H9 (cell line): Measurements from ENCODE around the gene WEE1. TPM values are rescaled to one million over a fixed set of nuclear protein-coding genes. Genes with fewer than 3 reads are reported as not detected.
A peak's percentile ranks its signal among the peaks of the same experiment; 100 is the strongest.

Experiments
- DNase-seq: peaks from one replicate; pipeline ENCODE4 v3.0.0-alpha.2; 2017
- H2AFZ ChIP-seq: one replicate; pipeline ENCODE4 v1.6.1; 2013; ENCODE audit warnings: mild to moderate bottlenecking, low read length, control low read depth, moderate library complexity
- H2AK5ac ChIP-seq: 2 replicates; pipeline ENCODE4 v1.6.1; 2013; ENCODE audit warnings: low read length, control low read depth, mixed read lengths; ENCODE audit not compliant: insufficient read length
- H2BK120ac ChIP-seq: one replicate; pipeline ENCODE4 v1.6.1; 2013; ENCODE audit warnings: low read depth, mild to moderate bottlenecking, low read length, control low read depth, inconsistent platforms; ENCODE audit not compliant: poor library complexity, severe bottlenecking
- H2BK12ac ChIP-seq: 2 replicates; pipeline ENCODE4 v1.6.1; 2013; ENCODE audit warnings: low read length, control low read depth, mixed read lengths, low read depth; ENCODE audit not compliant: insufficient read length
- H2BK15ac ChIP-seq: 2 replicates; pipeline ENCODE4 v1.6.1; 2013; ENCODE audit warnings: low read depth, low read length, control low read depth
- H2BK20ac ChIP-seq: one replicate; pipeline ENCODE4 v1.6.1; 2013; ENCODE audit warnings: low read depth, mild to moderate bottlenecking, low read length, control low read depth, inconsistent platforms; ENCODE audit not compliant: poor library complexity, severe bottlenecking
- H2BK5ac ChIP-seq: 2 replicates; pipeline ENCODE4 v1.6.1; 2013; ENCODE audit warnings: low read length, control low read depth, mixed read lengths; ENCODE audit not compliant: insufficient read length
- H3K14ac ChIP-seq: 2 replicates; pipeline ENCODE4 v1.6.1; 2013; ENCODE audit warnings: low read length, control low read depth; ENCODE audit not compliant: insufficient read depth
- H3K18ac ChIP-seq: 2 replicates; pipeline ENCODE4 v1.6.1; 2013; ENCODE audit warnings: low read depth, mild to moderate bottlenecking, mixed read lengths, low read length, control low read depth; ENCODE audit not compliant: insufficient read length
- H3K23ac ChIP-seq: 2 replicates; pipeline ENCODE4 v1.6.1; 2013; ENCODE audit warnings: low read length, control low read depth, mixed read lengths, low read depth; ENCODE audit not compliant: insufficient read length
- H3K23me2 ChIP-seq: 2 replicates; pipeline ENCODE4 v1.6.1; 2013; ENCODE audit warnings: low read depth, mild to moderate bottlenecking, mixed read lengths, low read length, control low read depth; ENCODE audit not compliant: insufficient read length, poor library complexity, severe bottlenecking
- H3K27ac ChIP-seq: 2 replicates; pipeline ENCODE4 v1.5.1; 2013; ENCODE audit warnings: low read length, control low read depth, mixed read lengths, low read depth; ENCODE audit not compliant: insufficient read length
- H3K27me3 ChIP-seq: 2 replicates; pipeline ENCODE4 v1.6.1; 2013; ENCODE audit warnings: low read length, control low read depth, inconsistent platforms; ENCODE audit not compliant: insufficient read depth
- H3K4ac ChIP-seq: 2 replicates; pipeline ENCODE4 v1.6.1; 2013; ENCODE audit warnings: low read depth, mild to moderate bottlenecking, control low read depth, inconsistent platforms, low read length, moderate library complexity
- H3K4me1 ChIP-seq: 2 replicates; pipeline ENCODE4 v1.6.1; 2013; ENCODE audit warnings: low read length, control low read depth, inconsistent platforms; ENCODE audit not compliant: insufficient read depth
- H3K4me2 ChIP-seq: 2 replicates; pipeline ENCODE4 v1.6.1; 2013; ENCODE audit warnings: low read length, control low read depth, mixed read lengths; ENCODE audit not compliant: insufficient read length, insufficient read depth
- H3K56ac ChIP-seq: 2 replicates; pipeline ENCODE4 v1.6.1; 2013; ENCODE audit warnings: low read depth, mild to moderate bottlenecking, mixed read lengths, low read length, control low read depth; ENCODE audit not compliant: insufficient read length
- H3K79me1 ChIP-seq: 2 replicates; pipeline ENCODE4 v1.6.1; 2013; ENCODE audit warnings: low read depth, mild to moderate bottlenecking, moderate library complexity, low read length, control low read depth, inconsistent platforms; ENCODE audit not compliant: insufficient read depth, poor library complexity, severe bottlenecking
- H3K79me2 ChIP-seq: 2 replicates; pipeline ENCODE4 v1.6.1; 2013; ENCODE audit warnings: low read length, control low read depth, inconsistent platforms; ENCODE audit not compliant: insufficient read depth
- H3K9ac ChIP-seq: 2 replicates; pipeline ENCODE4 v1.6.1; 2013; ENCODE audit warnings: low read length, control low read depth, mixed read lengths; ENCODE audit not compliant: insufficient read length; ENCODE audit errors: extremely low read depth
- H3K9me3 ChIP-seq: one replicate; pipeline ENCODE4 v1.6.1; 2013; ENCODE audit warnings: low read depth, low read length, inconsistent platforms; ENCODE audit not compliant: control insufficient read depth
- H3T11ph ChIP-seq: one replicate; pipeline ENCODE4 v1.6.1; 2013; ENCODE audit warnings: mild to moderate bottlenecking, low read length, control low read depth, inconsistent platforms
- H4K20me1 ChIP-seq: one replicate; pipeline ENCODE4 v1.6.1; 2013; ENCODE audit not compliant: control insufficient read depth, insufficient read length, insufficient read depth
- H4K5ac ChIP-seq: 2 replicates; pipeline ENCODE4 v1.6.1; 2013; ENCODE audit warnings: low read depth, mild to moderate bottlenecking, mixed read lengths, low read length, control low read depth; ENCODE audit not compliant: insufficient read length
- H4K8ac ChIP-seq: replicated peaks from 2 replicates; pipeline ENCODE4 v1.6.1; 2013; ENCODE audit warnings: low read length, control low read depth, mixed read lengths, low read depth; ENCODE audit not compliant: insufficient read length
- H4K91ac ChIP-seq: 2 replicates; pipeline ENCODE4 v1.6.1; 2013; ENCODE audit warnings: low read depth, mild to moderate bottlenecking, moderate library complexity, mixed read lengths, low read length, control low read depth; ENCODE audit not compliant: insufficient read length
- H3K27ac Mint-ChIP-seq, 3 experiments: 2 replicates in 2 of 3; 3 replicates in 1 of 3; pipeline ENCODE4 v1.8.0; 2020 to 2021; ENCODE audit warnings: mixed read lengths in 3 of 3, mild to moderate bottlenecking in 1 of 3, moderate library complexity in 1 of 3
- H3K27me3 Mint-ChIP-seq: 2 replicates; pipeline ENCODE4 v1.8.0; 2021; ENCODE audit warnings: low read depth, mild to moderate bottlenecking, moderate library complexity, mixed read lengths
- H3K36me3 Mint-ChIP-seq, 3 experiments: 2 replicates in 2 of 3; 3 replicates in 1 of 3; pipeline ENCODE4 v1.8.0; 2020 to 2021; ENCODE audit warnings: low read depth in 3 of 3, mixed read lengths in 3 of 3; ENCODE audit not compliant: insufficient read depth in 1 of 3
- H3K4me1 Mint-ChIP-seq, 2 experiments: 2 replicates each; pipeline ENCODE4 v1.8.0; 2020; ENCODE audit warnings: mixed read lengths in 2 of 2
- H3K4me3 Mint-ChIP-seq, 2 experiments: 2 replicates in 1 of 2; 3 replicates in 1 of 2; pipeline ENCODE4 v1.8.0; 2020 to 2021; ENCODE audit warnings: mild to moderate bottlenecking in 2 of 2, mixed read lengths in 2 of 2, moderate library complexity in 1 of 2
- H3K9me3 Mint-ChIP-seq, 2 experiments: 2 replicates in 1 of 2; 3 replicates in 1 of 2; pipeline ENCODE4 v1.8.0; 2020; ENCODE audit warnings: mild to moderate bottlenecking in 2 of 2, mixed read lengths in 2 of 2, moderate library complexity in 1 of 2
- WGBS: extraction: QIAGEN DNeasy Blood & Tissue Kit; methylation state at CpG from one replicate; pipeline ENCODE4 v1.1.7; 2013; ENCODE audit warnings: missing lambda C conversion rate, low lambda C conversion rate, mixed read lengths; ENCODE audit not compliant: insufficient read length; ENCODE audit errors: extremely low coverage; 5-methylcytosine and 5-hydroxymethylcytosine counted together
- total RNA-seq: library from RNA; stranded (reverse); gene quantifications from 2 replicates; pipeline ENCODE4 v1.2.1, GENCODE V29; 2021
- TF ChIP-seq, protein P1 (sequence below): fragments of 200-600 bp; sonication (generic); conservative IDR thresholded peaks from 3 replicates; pipeline ENCODE4 v1.8.0; 2021; ENCODE audit warnings: antibody characterized with exemption, mild to moderate bottlenecking

Gene WEE1
- total RNA-seq, 1 experiment from 2014 or later = 142 TPM

DNA sequence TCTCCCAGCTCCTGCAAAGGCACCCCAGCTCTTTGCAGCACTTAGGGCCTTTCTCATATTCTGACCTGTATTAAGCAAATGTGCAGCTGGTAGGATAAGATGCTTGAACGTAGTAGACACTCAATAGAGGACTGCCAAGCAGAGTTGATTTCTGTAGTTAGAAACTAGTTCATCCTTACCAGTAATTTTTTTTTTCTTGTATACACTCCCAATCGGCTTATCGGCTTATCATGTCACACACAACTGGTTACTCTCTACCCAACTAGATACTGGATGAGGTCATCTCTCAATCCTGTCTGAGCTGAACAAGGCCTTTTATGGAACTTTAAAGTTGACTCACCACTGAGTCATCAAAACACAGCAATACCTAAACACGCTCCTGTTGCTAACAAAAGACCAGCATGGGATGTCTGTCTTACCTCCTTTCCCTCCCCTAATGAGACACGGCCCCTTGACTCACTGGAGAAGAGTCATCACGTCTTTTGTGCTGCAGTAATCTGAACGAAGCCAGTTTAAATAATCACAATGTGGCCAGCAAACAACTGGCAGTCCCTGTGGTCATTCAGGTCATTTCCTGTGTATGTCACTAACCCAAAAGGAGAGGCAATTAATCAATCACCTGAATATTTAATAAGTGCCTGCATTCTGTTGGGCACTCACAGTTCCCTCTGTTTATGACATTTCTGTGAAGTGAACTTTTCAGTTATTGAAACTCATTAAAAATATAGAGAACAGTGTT is 7.5 kb upstream of the WEE1 start:
- Mint-ChIP-seq H3K9me3 (peaks cover 10% of the 10 kb centered on the region in 2 experiments), H3K4me3 (no peak overlapping the region; a peak in 1 of 5 replicates), H3K36me3 (peaks cover 7 to 13% (median 8%) of the 10 kb centered on the region in 3 experiments; a peak in 6 of 7 replicates), H3K27me3 (no peaks in the 10 kb centered on the region), H3K27ac (peak overlapping the region; percentile 80 to 95 (median 91)), H3K4me1 (peaks cover 40 to 46% of the 10 kb centered on the region in 2 experiments)
- Histone ChIP-seq H3K4me1 (peaks cover 8% of the 10 kb centered on the region; the same call in 1 of the 2 replicates), H3K4me2 (no peak overlapping the region), H2BK120ac (peak overlapping the region; percentile 42), H2BK12ac (no peak overlapping the region), H3K9ac (no peak overlapping the region), H2AK5ac (no peak overlapping the region), H3K27ac (peak overlapping the region; percentile 65), H4K8ac (no peak overlapping the region), H3T11ph (peak overlapping the region; percentile 36), H3K4ac (no peak overlapping the region; the same call in 1 of the 2 replicates), H3K27me3 (no peaks in the 10 kb centered on the region), H3K23me2 (no peaks in the 10 kb centered on the region), H3K18ac (peak overlapping the region; percentile 80), H3K14ac (peak overlapping the region; percentile 74; the same call in 1 of the 2 replicates), H3K79me1 (no peaks in the 10 kb centered on the region), H3K23ac (no peak overlapping the region), H4K91ac (no peak overlapping the region), H2BK20ac (no peak overlapping the region), H2BK15ac (no peak overlapping the region), H3K79me2 (no peaks in the 10 kb centered on the region), H3K9me3 (no peaks in the 10 kb centered on the region), H2AFZ (no peak overlapping the region), H4K5ac (no peak overlapping the region), H2BK5ac (no peak overlapping the region), H3K56ac (no peak overlapping the region), H4K20me1 (no peaks in the 10 kb centered on the region)
- DNase-seq = peak; percentile 89
- TF ChIP-seq, protein P1, sequence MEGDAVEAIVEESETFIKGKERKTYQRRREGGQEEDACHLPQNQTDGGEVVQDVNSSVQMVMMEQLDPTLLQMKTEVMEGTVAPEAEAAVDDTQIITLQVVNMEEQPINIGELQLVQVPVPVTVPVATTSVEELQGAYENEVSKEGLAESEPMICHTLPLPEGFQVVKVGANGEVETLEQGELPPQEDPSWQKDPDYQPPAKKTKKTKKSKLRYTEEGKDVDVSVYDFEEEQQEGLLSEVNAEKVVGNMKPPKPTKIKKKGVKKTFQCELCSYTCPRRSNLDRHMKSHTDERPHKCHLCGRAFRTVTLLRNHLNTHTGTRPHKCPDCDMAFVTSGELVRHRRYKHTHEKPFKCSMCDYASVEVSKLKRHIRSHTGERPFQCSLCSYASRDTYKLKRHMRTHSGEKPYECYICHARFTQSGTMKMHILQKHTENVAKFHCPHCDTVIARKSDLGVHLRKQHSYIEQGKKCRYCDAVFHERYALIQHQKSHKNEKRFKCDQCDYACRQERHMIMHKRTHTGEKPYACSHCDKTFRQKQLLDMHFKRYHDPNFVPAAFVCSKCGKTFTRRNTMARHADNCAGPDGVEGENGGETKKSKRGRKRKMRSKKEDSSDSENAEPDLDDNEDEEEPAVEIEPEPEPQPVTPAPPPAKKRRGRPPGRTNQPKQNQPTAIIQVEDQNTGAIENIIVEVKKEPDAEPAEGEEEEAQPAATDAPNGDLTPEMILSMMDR = no peak
- no CpG with 5 or more reads among the region's 7 CpGs for WGBS
